DOHH2 (cell line): ENCODE measurements around the gene CD163L1.

ENCODE experiments used
- CTCF ChIP-seq: fragments of 200-600 bp; sonication (generic); IDR thresholded peaks from one replicate; pipeline ENCODE4 v1.5.1; 2014; ENCODE audit warnings: antibody characterized with exemption, mild to moderate bottlenecking, low read depth, low read length; ENCODE audit not compliant: poor library complexity, severe bottlenecking
- EZH2phosphoT487 ChIP-seq: fragments of 200-600 bp; sonication (generic); IDR thresholded peaks from 2 replicates; pipeline ENCODE4 v1.6.1; 2017; ENCODE audit warnings: borderline replicate concordance, mild to moderate bottlenecking, antibody characterized with exemption, low read length, moderate library complexity, mixed read lengths

DNA sequence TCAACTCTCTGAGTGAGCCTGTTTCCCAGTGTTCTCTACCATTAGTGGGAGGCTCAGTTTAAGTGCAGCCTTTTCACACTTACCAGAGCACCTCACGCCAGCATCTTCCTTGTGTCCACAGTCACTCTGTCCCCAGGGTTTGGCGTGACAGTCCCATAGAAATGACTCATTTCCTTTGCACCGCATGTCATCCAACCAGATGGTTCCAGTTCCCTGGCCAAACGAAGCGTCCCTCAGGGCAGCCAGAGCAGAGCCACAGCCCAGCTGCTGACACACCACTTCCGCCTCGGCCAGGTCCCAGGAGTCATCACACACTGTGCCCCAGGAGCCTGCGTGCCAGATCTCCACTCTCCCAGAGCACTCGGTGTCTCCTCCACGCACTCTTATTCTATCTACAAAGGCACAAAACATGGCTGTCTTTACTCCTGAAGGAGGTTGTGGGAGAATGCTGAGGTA lies 74.7 kb downstream of the CD163L1 start:
- TF ChIP-seq CTCF (no peak), EZH2phosphoT487 (no peak)
